ENCODE measurements around the gene ANKRD6. TPM values are rescaled to one million over a fixed set of nuclear protein-coding genes. Genes with fewer than 3 reads are reported as not detected.

The ANKRD6 gene
- total RNA-seq, 1 experiment from 2014 or later: 13.9 TPM

DNA sequence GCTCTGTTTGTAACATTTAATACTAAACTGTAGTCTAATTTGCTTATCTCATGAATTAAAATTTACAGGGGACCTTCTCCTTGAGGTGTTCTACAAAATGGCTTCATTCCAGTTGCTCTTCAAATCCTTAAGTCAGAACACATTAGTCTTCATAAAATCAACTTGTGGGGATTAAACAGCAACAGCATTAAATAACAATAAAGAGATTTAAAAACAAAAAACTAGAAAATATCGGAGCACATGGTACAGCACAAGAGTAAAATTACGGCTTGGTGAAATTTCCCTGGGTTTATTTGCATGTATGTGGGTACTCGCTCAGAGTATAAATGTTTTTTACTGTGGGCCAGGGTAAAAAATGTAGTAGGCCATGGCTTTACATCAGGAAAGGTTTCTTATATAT is 32.9 kb upstream of the ANKRD6 start:
- Mint-ChIP-seq H3K36me3 (no peaks in the 10 kb centered on the region), H3K27me3 (ENCODE audit: low read depth) (no peaks in the 10 kb centered on the region), H3K4me3 (no peak overlapping the region), H3K27ac (no peak overlapping the region), H3K4me1 (peaks cover 26% of the 10 kb centered on the region), H3K9me3 (no peaks in the 10 kb centered on the region)
- DNase-seq (ENCODE audit: low spot score) (no peak), ATAC-seq (no peak)
- CTCF ChIA-PET: interaction anchor here (1.3 kb wide), 1 partner anchor 28 kb away, joined by 5 read pairs; no protein-coding TSS in a partner anchor
- POLR2A ChIA-PET: no interaction called here
- TF ChIP-seq, protein P1, sequence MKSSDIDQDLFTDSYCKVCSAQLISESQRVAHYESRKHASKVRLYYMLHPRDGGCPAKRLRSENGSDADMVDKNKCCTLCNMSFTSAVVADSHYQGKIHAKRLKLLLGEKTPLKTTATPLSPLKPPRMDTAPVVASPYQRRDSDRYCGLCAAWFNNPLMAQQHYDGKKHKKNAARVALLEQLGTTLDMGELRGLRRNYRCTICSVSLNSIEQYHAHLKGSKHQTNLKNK (CRISPR knock-in tag; IDR thresholded peaks at IDR 0.05): no peak
- TF ChIP-seq MXD4 (CRISPR knock-in tag; IDR thresholded peaks at IDR 0.05; ENCODE audit: borderline replicate concordance): no peak
- TF ChIP-seq, protein P2, sequence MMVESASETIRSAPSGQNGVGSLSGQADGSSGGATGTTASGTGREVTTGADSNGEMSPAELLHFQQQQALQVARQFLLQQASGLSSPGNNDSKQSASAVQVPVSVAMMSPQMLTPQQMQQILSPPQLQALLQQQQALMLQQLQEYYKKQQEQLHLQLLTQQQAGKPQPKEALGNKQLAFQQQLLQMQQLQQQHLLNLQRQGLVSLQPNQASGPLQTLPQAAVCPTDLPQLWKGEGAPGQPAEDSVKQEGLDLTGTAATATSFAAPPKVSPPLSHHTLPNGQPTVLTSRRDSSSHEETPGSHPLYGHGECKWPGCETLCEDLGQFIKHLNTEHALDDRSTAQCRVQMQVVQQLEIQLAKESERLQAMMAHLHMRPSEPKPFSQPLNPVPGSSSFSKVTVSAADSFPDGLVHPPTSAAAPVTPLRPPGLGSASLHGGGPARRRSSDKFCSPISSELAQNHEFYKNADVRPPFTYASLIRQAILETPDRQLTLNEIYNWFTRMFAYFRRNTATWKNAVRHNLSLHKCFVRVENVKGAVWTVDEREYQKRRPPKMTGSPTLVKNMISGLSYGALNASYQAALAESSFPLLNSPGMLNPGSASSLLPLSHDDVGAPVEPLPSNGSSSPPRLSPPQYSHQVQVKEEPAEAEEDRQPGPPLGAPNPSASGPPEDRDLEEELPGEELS (CRISPR knock-in tag; IDR thresholded peaks at IDR 0.05): no peak
- TF ChIP-seq FOXJ3 (CRISPR knock-in tag; IDR thresholded peaks at IDR 0.05; ENCODE audit: borderline replicate concordance): no peak
- TF ChIP-seq ZNF219 (CRISPR knock-in tag; IDR thresholded peaks at IDR 0.05; ENCODE audit: borderline replicate concordance): no peak
- no peak for TF ChIP-seq SOX15 (CRISPR knock-in tag; IDR thresholded peaks at IDR 0.05)
- TF ChIP-seq, protein P3, sequence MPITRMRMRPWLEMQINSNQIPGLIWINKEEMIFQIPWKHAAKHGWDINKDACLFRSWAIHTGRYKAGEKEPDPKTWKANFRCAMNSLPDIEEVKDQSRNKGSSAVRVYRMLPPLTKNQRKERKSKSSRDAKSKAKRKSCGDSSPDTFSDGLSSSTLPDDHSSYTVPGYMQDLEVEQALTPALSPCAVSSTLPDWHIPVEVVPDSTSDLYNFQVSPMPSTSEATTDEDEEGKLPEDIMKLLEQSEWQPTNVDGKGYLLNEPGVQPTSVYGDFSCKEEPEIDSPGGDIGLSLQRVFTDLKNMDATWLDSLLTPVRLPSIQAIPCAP (CRISPR knock-in tag; IDR thresholded peaks at IDR 0.05): no peak
- TF ChIP-seq, protein P4, sequence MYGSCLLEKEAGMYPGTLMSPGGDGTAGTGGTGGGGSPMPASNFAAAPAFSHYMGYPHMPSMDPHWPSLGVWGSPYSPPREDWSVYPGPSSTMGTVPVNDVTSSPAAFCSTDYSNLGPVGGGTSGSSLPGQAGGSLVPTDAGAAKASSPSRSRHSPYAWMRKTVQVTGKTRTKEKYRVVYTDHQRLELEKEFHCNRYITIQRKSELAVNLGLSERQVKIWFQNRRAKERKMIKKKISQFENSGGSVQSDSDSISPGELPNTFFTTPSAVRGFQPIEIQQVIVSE (CRISPR knock-in tag; IDR thresholded peaks at IDR 0.05; ENCODE audit: borderline replicate concordance): no peak
- TF ChIP-seq ZNF317 (CRISPR knock-in tag; IDR thresholded peaks at IDR 0.05; ENCODE audit: borderline replicate concordance, low read depth): no peak
- TF ChIP-seq NFE2L1 (CRISPR knock-in tag; IDR thresholded peaks at IDR 0.05): no peak
- no peak for TF ChIP-seq NR2C2 (CRISPR knock-in tag; IDR thresholded peaks at IDR 0.05)
- no peak for TF ChIP-seq TEAD1 (CRISPR knock-in tag; IDR thresholded peaks at IDR 0.05)
- TF ChIP-seq, protein P5, sequence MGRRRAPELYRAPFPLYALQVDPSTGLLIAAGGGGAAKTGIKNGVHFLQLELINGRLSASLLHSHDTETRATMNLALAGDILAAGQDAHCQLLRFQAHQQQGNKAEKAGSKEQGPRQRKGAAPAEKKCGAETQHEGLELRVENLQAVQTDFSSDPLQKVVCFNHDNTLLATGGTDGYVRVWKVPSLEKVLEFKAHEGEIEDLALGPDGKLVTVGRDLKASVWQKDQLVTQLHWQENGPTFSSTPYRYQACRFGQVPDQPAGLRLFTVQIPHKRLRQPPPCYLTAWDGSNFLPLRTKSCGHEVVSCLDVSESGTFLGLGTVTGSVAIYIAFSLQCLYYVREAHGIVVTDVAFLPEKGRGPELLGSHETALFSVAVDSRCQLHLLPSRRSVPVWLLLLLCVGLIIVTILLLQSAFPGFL (CRISPR knock-in tag; IDR thresholded peaks at IDR 0.05; ENCODE audit: borderline replicate concordance): no peak

DNA sequence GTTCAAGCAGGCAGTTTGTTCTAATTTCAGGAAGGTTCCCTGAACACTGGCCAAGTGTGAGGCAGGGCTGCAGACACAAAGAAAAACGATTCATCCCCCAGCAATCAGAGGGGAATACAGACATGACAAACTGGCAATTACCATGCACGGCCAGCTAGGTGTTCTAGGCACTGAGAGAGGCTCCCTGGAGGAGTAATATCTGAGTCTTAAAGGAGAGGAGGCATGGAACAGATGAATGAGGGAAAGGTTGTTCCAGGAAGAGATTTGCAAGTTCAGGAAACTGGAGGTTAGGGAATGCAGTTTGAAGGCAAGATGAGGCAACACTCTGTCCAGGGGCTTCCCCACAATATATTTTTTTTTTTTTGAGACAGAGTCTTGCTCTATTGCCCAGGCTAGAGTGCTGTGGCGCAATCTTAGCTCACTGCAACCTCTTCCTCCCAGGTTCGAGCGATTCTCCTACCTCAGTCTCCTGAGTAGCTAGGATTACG is 32.0 kb upstream of the ANKRD6 start:
- no peak for ATAC-seq
- Mint-ChIP-seq H3K27me3 (ENCODE audit: low read depth) (no peaks in the 10 kb centered on the region), H3K4me3 (no peak overlapping the region), H3K4me1 (peaks cover 34% of the 10 kb centered on the region), H3K36me3 (no peaks in the 10 kb centered on the region), H3K9me3 (no peaks in the 10 kb centered on the region), H3K27ac (no peak overlapping the region)
- CTCF ChIA-PET: interaction anchor here (1.3 to 2.2 kb wide), 3 partner anchors 12 to 89 kb away, joined by 5 to 8 read pairs (median 6); partner anchors contain the start of gene RRAGD
- no peak for TF ChIP-seq ESRRA (CRISPR knock-in tag; IDR thresholded peaks at IDR 0.05; ENCODE audit: borderline replicate concordance)
- TF ChIP-seq ZNF121 (CRISPR knock-in tag; IDR thresholded peaks at IDR 0.05): no peak
- TF ChIP-seq GABPB1 (CRISPR knock-in tag; IDR thresholded peaks at IDR 0.05): no peak
- TF ChIP-seq IRF2 (CRISPR knock-in tag; IDR thresholded peaks at IDR 0.05; ENCODE audit: borderline replicate concordance, low read depth): no peak
- no peak for TF ChIP-seq OVOL2 (CRISPR knock-in tag; IDR thresholded peaks at IDR 0.05; ENCODE audit: borderline replicate concordance)
- TF ChIP-seq, protein P6, sequence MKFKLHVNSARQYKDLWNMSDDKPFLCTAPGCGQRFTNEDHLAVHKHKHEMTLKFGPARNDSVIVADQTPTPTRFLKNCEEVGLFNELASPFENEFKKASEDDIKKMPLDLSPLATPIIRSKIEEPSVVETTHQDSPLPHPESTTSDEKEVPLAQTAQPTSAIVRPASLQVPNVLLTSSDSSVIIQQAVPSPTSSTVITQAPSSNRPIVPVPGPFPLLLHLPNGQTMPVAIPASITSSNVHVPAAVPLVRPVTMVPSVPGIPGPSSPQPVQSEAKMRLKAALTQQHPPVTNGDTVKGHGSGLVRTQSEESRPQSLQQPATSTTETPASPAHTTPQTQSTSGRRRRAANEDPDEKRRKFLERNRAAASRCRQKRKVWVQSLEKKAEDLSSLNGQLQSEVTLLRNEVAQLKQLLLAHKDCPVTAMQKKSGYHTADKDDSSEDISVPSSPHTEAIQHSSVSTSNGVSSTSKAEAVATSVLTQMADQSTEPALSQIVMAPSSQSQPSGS (CRISPR knock-in tag; IDR thresholded peaks at IDR 0.05; ENCODE audit: borderline replicate concordance, low read depth): no peak
- no peak for TF ChIP-seq GTF2I (CRISPR knock-in tag; conservative IDR thresholded peaks at IDR 0.05)
- TF ChIP-seq, protein P7, sequence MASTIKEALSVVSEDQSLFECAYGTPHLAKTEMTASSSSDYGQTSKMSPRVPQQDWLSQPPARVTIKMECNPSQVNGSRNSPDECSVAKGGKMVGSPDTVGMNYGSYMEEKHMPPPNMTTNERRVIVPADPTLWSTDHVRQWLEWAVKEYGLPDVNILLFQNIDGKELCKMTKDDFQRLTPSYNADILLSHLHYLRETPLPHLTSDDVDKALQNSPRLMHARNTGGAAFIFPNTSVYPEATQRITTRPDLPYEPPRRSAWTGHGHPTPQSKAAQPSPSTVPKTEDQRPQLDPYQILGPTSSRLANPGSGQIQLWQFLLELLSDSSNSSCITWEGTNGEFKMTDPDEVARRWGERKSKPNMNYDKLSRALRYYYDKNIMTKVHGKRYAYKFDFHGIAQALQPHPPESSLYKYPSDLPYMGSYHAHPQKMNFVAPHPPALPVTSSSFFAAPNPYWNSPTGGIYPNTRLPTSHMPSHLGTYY (CRISPR knock-in tag; IDR thresholded peaks at IDR 0.05): no peak
- no peak for TF ChIP-seq ZNF317 (CRISPR knock-in tag; IDR thresholded peaks at IDR 0.05; ENCODE audit: borderline replicate concordance, low read depth)
- TF ChIP-seq RORB (CRISPR knock-in tag; IDR thresholded peaks at IDR 0.05): no peak
- TF ChIP-seq, protein P5 (CRISPR knock-in tag; IDR thresholded peaks at IDR 0.05; ENCODE audit: borderline replicate concordance): no peak
- no peak for DNase-seq (ENCODE audit: low spot score)
- POLR2A ChIA-PET: no interaction called here
